Dermis blood vessel endothelial cell (primary cell): ENCODE data around the gene MARCHF5. TPM values are rescaled to one million over a fixed set of nuclear protein-coding genes. Genes with fewer than 3 reads are reported as not detected.
A peak's percentile ranks its signal among the peaks of the same experiment; 100 is the strongest.

Experiments
- DNase-seq: peaks from one replicate; pipeline ENCODE4 v3.0.0; 2010
- total RNA-seq: library from RNA; depleted of rRNA; stranded (reverse); fragments of >200 nt; gene quantifications from 2 replicates; pipeline ENCODE4 v1.2.3, GENCODE V29; 2014

MARCHF5 gene
- total RNA-seq: 40.2 and 41.2 TPM in 2 replicates

DNA sequence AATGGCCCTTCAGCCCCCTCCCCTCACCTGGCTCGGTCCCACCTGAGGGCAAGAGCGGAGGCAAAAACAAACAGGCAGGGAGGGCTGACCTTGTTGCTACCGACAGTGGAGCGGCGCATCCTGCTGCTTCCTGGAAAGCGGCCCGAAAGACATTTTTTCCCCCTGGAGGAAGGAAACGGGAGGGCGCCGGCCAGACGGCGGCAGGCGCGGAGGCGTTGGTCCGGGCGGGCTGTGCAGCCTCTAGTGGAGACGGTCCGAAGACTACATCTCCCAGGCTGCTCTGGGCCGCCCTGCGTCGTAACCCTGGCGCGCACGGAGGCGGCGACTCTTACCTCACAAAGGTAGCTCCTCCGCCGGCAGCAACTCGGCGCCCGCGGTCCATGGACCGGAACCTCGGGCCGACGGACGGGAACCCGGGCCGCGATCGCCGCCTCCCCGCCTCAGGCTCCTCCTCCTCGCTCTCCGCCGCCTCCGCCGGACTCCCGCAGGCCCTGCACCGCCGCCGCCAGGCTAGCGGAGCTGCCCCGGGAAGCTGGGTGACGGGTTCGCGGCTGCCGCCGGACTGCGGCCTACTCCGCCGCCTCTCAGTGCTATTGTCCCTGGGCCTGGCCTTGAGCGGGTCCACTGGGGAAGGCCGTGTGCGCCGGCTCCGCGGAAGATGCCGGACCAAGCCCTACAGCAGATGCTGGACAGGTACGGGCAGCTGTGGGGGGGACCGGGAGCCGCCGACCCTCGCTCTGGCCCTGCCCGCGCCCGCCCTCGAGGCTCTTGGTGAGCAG, at the start of gene MARCHF5, which contains the start of gene CPEB3:
MARCHF5 (plus strand) TSS at position 331 of the 779 bp plus-strand sequence; CDS start at position 659, 328 bp downstream.
CPEB3 (minus strand) TSS at position 242 of the 779 bp plus-strand sequence. CDS start 50,728 bp downstream, outside the sequence.
- DNase-seq: peak; percentile 98

GRCh38 chr10:92241501-92241900, 49.5 kb upstream of the MARCHF5 start:
- no peak for DNase-seq

DNA sequence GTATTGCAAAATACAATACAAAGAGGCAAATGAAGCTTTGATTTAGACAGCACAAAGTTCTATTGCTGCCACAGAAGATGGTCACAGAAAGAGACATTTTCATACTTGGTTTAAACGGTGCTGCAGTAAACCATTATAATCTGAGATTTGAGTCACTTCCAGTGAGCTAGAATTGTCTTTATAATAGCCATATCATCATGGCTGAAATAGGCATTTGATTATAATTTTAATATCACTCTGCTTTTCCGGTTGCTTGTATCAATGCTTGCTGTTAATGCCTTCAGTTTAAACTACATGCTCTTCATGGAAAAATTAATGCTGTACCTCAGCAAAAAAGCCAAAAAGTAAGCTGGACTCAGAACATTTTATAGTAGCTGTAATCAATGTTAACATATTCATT, 48.6 kb upstream of the MARCHF5 start:
- no peak for DNase-seq

DNA sequence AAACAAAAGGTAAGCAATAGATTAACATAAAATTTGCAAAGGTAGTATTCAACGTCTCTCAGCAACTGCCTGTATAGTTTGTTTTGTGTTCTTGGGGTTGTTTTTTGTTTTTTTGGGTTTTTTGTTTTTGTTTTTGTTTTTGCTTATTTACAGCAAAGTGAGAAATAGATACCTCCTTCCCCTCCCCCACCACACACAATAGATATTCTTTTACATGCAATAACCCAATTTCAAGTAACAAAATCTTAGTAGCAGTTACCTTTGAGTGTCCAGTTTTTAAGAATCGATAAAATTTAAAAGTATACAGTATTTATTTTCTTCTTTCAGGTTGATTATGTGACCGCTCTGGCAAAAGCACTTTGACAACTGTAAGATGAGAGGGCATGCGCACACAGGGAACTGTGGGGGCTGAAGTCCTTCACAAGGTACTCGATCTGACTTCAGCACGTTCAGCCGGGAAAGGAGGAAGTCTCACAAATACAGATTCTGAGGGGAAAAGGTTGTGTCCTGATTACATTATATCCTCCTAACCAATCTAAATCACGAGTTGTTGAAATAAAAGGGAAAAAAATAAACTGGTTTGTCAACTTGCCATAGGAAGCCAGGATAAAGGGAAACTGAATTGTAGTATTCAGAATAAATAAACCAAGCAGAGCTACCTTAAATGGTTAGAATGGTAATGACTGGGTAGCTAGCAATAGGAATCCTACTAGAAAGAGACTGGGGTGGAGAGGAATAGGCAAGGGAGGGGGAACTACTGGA, 47.9 kb upstream of the MARCHF5 start:
- DNase-seq: peak; percentile 78

GRCh38 chr10:92244796-92245195, 46.2 kb upstream of the MARCHF5 start:
- DNase-seq: no peak

GRCh38 chr10:92248566-92248965, 42.4 kb upstream of the MARCHF5 start:
- DNase-seq: no peak

GRCh38 chr10:92263396-92263795, 27.6 kb upstream of the MARCHF5 start:
- no peak for DNase-seq

DNA sequence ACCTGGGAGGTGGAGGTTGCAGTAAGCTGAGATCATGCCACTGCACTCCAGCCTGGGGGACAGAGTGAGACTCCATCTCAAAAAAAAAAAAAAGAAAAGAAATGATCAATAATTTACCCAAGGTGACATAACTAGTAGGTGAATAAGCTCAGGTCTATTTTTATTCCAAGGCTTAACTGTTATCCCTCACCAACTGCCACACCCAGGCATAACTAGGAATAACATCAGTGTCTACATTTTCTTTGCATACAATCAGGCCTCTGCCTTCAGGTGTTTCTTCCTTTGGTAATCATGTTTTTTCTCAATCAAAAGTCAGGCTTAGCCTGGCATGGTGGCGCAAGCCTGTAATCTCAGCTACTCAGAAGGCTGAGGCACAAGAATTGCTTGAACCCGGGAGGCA, 26.7 kb upstream of the MARCHF5 start:
- DNase-seq: no peak

DNA sequence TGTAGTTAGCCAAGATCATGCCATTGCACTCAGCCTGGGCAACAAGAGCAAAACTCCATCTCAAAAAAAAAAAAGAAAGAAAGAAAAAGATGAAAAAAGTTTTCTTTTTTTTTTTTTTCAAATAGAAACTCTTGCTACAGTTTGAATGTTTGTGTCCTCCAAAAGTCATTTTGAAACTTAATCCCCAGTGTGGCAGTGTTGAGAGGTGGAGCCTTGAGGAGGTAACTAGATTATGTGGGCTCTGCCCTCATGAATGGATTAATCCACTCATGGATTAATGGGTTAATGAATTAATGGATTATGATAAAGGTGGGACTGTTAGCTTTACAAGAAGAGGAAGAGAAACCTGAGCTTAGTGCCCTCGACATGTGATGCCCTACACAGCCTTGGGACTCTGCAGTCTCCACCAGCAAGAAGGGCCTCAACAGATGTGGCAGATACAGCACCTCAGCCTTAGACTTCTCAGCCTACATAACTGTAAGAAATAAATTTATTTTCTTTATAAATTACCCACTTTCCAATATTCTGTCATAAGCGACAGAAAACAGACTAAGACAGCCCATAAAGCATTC, 25.2 kb upstream of the MARCHF5 start:
- no peak for DNase-seq

DNA sequence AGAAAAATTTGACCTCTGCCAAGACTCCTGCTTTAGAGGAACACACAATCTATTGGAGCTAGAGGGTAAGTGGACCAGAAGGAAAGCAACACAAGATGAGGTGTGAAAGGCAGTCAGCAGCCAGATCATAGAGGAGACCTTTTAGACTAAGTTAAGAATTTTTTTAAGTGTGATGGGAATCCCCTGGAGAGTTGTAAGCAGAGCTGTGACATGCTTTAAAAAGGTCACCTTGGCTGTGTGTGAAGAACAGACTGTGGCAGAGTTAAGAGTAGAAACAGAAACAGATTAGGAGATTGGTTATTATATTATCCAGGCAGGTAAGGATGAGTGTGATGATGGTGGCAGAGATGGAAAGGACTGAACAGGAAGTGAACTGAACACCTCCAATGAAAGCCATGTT, 23.6 kb upstream of the MARCHF5 start:
- DNase-seq: no peak

DNA sequence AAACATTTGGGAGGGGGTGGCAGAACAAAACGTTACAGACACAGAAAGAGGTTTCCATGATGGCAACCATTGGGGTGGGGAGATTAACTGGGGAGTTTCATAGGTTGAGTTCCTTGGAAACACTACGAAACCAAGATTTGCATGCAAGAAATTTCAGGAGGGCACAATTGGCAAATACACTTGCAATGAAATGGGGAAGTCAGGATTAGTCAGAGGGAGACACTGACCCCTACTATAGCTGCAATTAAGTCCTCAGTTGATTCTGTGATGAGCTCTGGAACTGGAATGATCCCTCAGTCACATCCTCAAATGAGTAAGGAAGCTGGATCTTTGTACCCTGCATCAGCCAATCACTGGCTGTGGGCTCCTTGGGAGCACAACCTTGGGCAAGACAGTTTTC, 22.2 kb upstream of the MARCHF5 start:
- no peak for DNase-seq

DNA sequence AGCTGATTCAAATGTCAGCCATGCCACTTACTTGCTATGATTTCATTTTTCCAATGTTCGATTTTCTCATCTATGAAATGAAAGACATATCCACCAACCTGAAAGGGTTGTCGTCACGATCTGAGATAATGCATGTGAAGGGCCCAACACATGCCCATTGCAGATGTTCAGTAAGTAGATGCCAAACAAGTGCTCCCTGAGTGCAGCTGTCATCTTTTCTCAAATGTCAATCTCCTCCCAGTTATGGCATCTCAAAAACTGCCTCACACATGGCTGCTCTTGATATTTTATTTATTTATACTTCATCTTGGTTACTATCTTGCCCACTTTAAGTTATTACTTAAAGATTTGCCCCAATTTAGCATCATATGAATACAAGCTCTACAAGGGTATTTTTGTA, 16.9 kb upstream of the MARCHF5 start:
- no peak for DNase-seq

DNA sequence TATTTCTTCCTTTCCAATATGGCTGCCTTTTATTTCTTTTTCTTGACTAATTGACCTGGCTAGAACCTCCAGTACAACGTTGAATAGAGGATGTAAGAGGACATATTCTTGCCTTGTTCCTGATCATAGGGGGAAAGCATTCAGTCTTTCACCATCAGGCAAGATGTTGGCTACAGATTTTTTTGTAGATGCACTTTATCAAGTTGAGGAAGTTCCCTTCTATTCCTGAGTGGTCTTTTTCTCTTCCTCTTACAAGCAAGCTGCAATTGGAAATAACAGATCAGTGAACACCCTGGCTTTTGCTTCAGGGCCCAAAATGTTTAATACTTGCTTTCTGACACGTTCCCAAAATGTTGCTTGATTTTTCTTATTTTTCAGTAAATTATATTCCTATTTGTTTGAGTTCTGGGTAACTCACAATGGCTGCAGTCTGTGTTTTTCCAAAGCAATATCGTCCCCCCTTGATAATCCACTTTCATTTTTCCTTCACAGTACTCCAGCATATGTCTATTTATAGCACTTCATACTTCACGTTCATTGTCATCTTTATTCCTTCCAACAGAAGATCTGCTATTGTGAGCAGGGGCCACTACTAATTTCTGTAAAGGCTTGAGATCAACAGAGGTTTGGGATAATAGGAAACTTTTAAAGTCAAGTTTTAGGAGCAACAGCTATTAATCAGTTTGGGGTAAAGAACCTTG, 11.8 kb upstream of the MARCHF5 start:
- DNase-seq: peak; percentile 5

- no peak for DNase-seq
Observed at GRCh38 chr10:92284112-92284704, 6.8 kb upstream of the MARCHF5 start.

DNA sequence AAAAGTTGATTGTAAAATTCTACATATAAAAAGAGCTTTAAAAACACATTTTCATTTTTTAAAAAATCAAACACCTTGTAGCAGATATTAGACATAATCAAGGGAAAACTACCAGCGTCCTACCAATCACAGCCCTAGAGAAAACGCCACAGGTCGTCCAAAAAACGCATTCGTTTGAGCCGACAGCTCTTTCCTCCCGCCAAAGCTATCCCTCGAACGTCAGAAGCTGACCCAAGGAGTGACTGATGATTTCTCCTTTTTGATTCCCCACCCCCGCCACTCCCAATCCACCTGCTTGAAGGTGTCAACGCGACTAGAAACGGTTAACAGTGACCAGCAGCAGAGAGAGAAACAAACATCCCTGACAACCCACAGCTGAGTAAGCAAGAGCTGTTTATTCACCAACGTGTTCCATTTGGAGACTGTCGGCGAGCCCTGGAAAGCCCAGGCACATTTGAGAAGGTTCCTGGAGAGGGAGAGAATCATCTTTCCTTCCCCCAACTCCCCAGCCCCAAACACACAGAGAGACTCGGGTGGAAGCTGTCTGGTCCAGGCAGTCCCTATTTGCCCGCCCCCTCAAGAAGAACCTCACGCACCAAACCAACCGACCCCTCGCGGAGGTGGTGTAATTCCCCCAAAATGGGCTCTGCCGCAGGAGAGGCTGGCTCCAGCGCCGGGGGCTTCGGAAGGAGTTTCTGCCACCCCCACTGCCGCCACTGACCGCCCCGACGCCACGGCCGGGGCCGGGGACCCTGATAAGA, 711 bp upstream of the MARCHF5 start:
- peak; percentile 60 for DNase-seq

GRCh38 chr10:92291616-92291865, 574 bp downstream of the MARCHF5 start:
- DNase-seq: peak; percentile 30

DNA sequence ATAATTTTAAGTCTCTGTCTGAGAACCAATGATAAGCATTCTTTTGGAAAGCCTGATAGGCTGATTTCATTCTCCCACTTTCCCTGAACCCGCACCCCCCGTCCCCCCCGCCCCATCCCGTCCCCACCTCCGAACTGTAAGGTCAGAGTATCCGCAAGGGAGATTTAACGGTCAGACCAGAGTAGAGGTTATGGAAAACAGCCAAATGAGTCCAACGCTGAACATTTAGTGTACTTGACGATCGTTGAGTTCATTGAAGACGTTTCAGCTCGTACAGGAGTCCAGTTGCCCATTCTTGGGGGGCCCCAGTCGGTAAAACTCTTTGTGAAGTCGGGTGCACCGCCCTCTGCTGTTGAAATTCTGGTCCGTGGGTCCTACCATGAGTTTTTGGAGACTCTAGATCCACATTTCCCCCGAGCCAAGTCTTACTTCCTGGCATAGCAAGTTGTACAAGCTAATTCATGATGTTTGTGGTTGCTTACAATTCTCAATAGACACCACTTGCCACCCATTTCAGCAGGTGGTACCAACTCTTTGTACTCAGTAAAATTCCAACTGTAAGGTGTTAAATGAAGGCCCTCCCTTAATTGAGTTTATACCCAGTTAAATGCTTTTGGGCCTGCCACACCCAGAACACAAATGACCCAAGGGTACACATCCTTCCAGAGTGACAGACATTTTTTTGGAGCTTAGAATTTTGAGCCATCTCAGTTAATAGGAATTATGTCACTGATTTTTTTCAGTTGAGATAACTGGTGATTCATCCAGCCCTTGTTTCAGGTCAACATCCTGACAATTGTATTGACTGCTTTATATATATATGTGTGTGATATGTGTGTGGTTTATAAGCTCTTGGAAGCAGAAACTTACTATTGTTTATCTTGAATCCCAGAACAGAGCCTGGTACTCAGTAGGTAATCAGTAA, 1.2 kb downstream of the MARCHF5 start:
- peak; percentile 78 for DNase-seq

- no peak for DNase-seq
Observed at GRCh38 chr10:92298487-92298886, 7.5 kb downstream of the MARCHF5 start.

GRCh38 chr10:92303096-92303495, 12.1 kb downstream of the MARCHF5 start:
- DNase-seq: no peak

DNA sequence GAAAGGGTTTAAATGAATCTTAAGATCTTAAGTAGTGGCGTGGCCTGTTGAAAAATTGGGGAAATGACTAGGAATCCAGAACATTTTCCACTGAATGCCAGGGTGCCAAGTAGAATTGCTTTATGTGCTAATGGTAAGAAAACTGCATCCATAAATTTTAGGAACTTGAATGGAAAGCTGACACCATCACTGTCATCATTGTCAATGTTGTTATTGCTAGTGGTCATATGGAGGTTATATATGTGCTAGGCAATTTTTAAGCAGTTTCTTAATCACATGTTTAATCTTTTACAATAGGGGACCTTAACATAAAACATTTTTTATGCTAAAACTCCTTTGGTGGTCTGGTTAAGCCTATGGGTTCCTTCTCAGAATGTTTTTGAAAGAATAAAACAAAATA, 13.1 kb downstream of the MARCHF5 start:
- DNase-seq: no peak
